ENCODE measurements around the gene SLC17A7. TPM values are rescaled to one million over a fixed set of nuclear protein-coding genes. Genes with fewer than 3 reads are reported as not detected.

The SLC17A7 gene
- total and polyA plus RNA-seq, 2 of the 13 experiments (the other 11 are each of a cell fraction or from before 2014, with no cell fraction given) = 0.32 TPM; not detected in 1

DNA sequence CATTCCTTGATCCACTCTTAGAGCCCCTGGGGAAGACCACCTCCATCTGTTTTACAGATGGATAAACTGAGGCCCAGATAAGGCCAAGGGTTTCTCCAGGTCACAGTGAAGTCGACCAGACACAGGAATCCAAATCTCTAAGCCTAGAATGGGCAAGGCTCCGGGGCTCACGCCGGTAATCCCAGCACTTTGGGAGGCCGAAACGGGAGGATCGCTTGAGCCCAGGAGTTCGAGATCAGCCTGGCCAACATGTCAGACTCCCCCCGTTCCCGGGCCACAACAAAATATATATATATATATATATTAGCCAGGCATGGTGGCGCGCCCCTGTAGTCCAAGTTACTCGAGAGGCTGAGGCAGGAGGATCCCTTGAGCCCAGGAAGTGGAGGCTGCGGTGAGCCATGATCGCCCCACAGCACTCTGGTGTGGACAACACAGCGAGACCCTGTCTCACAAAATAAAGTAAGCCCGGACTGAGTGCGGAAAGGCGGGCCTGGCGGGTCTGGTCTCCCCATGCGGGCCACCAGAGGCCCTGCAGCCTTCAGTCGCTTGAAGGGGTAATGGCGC, 45.5 kb upstream of the SLC17A7 start (continued):
- TF ChIP-seq, protein P1, sequence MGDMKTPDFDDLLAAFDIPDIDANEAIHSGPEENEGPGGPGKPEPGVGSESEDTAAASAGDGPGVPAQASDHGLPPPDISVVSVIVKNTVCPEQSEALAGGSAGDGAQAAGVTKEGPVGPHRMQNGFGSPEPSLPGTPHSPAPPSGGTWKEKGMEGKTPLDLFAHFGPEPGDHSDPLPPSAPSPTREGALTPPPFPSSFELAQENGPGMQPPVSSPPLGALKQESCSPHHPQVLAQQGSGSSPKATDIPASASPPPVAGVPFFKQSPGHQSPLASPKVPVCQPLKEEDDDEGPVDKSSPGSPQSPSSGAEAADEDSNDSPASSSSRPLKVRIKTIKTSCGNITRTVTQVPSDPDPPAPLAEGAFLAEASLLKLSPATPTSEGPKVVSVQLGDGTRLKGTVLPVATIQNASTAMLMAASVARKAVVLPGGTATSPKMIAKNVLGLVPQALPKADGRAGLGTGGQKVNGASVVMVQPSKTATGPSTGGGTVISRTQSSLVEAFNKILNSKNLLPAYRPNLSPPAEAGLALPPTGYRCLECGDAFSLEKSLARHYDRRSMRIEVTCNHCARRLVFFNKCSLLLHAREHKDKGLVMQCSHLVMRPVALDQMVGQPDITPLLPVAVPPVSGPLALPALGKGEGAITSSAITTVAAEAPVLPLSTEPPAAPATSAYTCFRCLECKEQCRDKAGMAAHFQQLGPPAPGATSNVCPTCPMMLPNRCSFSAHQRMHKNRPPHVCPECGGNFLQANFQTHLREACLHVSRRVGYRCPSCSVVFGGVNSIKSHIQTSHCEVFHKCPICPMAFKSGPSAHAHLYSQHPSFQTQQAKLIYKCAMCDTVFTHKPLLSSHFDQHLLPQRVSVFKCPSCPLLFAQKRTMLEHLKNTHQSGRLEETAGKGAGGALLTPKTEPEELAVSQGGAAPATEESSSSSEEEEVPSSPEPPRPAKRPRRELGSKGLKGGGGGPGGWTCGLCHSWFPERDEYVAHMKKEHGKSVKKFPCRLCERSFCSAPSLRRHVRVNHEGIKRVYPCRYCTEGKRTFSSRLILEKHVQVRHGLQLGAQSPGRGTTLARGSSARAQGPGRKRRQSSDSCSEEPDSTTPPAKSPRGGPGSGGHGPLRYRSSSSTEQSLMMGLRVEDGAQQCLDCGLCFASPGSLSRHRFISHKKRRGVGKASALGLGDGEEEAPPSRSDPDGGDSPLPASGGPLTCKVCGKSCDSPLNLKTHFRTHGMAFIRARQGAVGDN (CRISPR knock-in tag; IDR thresholded peaks at IDR 0.05) = no peak
- TF ChIP-seq ZMYM3 (CRISPR knock-in tag; IDR thresholded peaks at IDR 0.05) (peak; percentile 88; the same call in 1 of the 2 replicates), MBNL3 (CRISPR knock-in tag; conservative IDR thresholded peaks at IDR 0.05) (no peak), FOXA1 (IDR thresholded peaks at IDR 0.05) (no peak), FOXA1 (CRISPR knock-in tag; IDR thresholded peaks at IDR 0.05) (no peak), ZNF232 (CRISPR knock-in tag; IDR thresholded peaks at IDR 0.05; ENCODE audit: borderline replicate concordance) (no peak), BRCA1 (CRISPR knock-in tag; IDR thresholded peaks at IDR 0.05) (0 out of 2 replicates have a peak, but pooled peaks have one; percentile 6), HDAC2 (CRISPR knock-in tag; IDR thresholded peaks at IDR 0.05) (no peak), ZNF501 (CRISPR knock-in tag; IDR thresholded peaks at IDR 0.05) (no peak), SOX13 (IDR thresholded peaks at IDR 0.05) (0 out of 2 replicates have a peak, but pooled peaks have one; percentile 7), SOX13 (CRISPR knock-in tag; conservative IDR thresholded peaks at IDR 0.05 in 1 of 2, IDR thresholded peaks at IDR 0.05 in 1 of 2) (no peak), KDM5B (CRISPR knock-in tag; IDR thresholded peaks at IDR 0.05; ENCODE audit: borderline replicate concordance) (0 out of 2 replicates have a peak, but pooled peaks have one; percentile 11), SATB2 (CRISPR knock-in tag; IDR thresholded peaks at IDR 0.05) (0 out of 2 replicates have a peak, but pooled peaks have one; percentile 0), ZNF589 (CRISPR knock-in tag; conservative IDR thresholded peaks at IDR 0.05) (0 out of 2 replicates have a peak, but pooled peaks have one; percentile 5), ZNF629 (CRISPR knock-in tag; conservative IDR thresholded peaks at IDR 0.05) (no peak), ISX (CRISPR knock-in tag; conservative IDR thresholded peaks at IDR 0.05) (0 out of 2 replicates have a peak, but pooled peaks have one; percentile 15), ZNF234 (CRISPR knock-in tag; conservative IDR thresholded peaks at IDR 0.05) (0 out of 2 replicates have a peak, but pooled peaks have one; percentile 15), TOE1 (CRISPR knock-in tag; IDR thresholded peaks at IDR 0.05) (0 out of 2 replicates have a peak, but pooled peaks have one; percentile 2), ZNF550 (CRISPR knock-in tag; IDR thresholded peaks at IDR 0.05; ENCODE audit: borderline replicate concordance) (no peak)
- TF ChIP-seq, protein P2, sequence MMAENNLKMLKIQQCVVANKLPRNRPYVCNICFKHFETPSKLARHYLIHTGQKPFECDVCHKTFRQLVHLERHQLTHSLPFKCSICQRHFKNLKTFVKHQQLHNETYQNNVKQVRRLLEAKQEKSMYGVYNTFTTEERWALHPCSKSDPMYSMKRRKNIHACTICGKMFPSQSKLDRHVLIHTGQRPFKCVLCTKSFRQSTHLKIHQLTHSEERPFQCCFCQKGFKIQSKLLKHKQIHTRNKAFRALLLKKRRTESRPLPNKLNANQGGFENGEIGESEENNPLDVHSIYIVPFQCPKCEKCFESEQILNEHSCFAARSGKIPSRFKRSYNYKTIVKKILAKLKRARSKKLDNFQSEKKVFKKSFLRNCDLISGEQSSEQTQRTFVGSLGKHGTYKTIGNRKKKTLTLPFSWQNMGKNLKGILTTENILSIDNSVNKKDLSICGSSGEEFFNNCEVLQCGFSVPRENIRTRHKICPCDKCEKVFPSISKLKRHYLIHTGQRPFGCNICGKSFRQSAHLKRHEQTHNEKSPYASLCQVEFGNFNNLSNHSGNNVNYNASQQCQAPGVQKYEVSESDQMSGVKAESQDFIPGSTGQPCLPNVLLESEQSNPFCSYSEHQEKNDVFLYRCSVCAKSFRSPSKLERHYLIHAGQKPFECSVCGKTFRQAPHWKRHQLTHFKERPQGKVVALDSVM (CRISPR knock-in tag; IDR thresholded peaks at IDR 0.05) = peak; percentile 98
- TF ChIP-seq, protein P3, sequence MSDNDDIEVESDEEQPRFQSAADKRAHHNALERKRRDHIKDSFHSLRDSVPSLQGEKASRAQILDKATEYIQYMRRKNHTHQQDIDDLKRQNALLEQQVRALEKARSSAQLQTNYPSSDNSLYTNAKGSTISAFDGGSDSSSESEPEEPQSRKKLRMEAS (IDR thresholded peaks at IDR 0.05) = no peak
- TF ChIP-seq, protein P4, sequence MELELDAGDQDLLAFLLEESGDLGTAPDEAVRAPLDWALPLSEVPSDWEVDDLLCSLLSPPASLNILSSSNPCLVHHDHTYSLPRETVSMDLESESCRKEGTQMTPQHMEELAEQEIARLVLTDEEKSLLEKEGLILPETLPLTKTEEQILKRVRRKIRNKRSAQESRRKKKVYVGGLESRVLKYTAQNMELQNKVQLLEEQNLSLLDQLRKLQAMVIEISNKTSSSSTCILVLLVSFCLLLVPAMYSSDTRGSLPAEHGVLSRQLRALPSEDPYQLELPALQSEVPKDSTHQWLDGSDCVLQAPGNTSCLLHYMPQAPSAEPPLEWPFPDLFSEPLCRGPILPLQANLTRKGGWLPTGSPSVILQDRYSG (CRISPR knock-in tag; IDR thresholded peaks at IDR 0.05) = no peak; the same call in 1 of the 2 replicates
